ENCODE data around the gene PPP3CA.

The PPP3CA gene

DNA sequence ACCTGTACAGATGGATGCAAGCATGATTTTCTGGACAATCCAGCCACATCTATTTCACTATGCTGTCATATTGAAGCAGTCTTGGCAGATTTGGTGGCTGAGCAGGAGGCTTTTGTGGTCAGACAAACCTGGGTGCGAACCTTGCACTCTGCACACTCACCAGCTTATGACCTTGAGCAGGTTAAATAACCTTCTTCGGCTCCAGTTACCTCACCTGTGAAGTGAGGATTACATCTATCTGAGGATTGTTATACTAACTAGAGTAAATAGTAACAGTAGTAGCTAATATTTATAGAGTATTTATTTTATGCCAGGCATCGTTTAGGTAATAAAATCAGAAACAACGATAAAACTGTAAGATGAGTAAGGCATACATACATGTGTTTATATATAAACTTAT, 150.0 kb downstream of the PPP3CA start:
- Histone ChIP-seq H2AFZ (ENCODE audit: low read depth) (no peak overlapping the region), H3K36me3 (ENCODE audit: insufficient read depth) (no peaks in the 10 kb centered on the region), H3K4me3 (IDR thresholded peaks at IDR 0.05; ENCODE audit: insufficient read depth, low read depth, low read length) (no peak overlapping the region), H3K4me1 (ENCODE audit: low read depth, poor library complexity, severe bottlenecking) (peaks cover 5% of the 10 kb centered on the region), H3K27me3 (ENCODE audit: insufficient read depth, low read depth) (no peaks in the 10 kb centered on the region), H3K79me2 (ENCODE audit: insufficient read depth, low read depth) (peaks cover 6% of the 10 kb centered on the region; the same call in 1 of the 2 replicates), H3K4me2 (no peak overlapping the region), H3K27ac (no peak overlapping the region), H4K20me1 (ENCODE audit: insufficient read depth) (no peaks in the 10 kb centered on the region), H3K9ac (no peak overlapping the region)
- TF ChIP-seq, protein P1, sequence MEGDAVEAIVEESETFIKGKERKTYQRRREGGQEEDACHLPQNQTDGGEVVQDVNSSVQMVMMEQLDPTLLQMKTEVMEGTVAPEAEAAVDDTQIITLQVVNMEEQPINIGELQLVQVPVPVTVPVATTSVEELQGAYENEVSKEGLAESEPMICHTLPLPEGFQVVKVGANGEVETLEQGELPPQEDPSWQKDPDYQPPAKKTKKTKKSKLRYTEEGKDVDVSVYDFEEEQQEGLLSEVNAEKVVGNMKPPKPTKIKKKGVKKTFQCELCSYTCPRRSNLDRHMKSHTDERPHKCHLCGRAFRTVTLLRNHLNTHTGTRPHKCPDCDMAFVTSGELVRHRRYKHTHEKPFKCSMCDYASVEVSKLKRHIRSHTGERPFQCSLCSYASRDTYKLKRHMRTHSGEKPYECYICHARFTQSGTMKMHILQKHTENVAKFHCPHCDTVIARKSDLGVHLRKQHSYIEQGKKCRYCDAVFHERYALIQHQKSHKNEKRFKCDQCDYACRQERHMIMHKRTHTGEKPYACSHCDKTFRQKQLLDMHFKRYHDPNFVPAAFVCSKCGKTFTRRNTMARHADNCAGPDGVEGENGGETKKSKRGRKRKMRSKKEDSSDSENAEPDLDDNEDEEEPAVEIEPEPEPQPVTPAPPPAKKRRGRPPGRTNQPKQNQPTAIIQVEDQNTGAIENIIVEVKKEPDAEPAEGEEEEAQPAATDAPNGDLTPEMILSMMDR (conservative IDR thresholded peaks at IDR 0.05; ENCODE audit: low read depth, low read length): no peak

DNA sequence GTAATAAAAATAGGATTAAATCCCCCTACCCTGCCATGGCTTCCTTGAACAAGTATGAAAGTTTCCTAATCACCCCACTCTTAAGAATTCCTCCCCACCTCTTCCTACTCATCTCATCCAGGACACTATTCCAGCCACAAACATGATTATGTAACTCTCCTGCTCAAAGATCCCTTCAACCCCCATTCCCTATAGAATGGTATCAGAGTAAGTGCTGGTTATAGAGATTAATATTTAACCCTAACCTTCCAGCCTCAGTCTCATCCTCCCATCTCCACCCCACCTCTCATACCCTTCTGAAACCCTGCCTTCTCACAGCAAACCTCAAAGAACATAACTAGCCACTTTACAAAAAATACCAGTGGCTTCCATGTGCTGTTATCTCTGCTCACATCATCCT, 155.1 kb downstream of the PPP3CA start:
- Histone ChIP-seq H3K27ac (no peak overlapping the region), H3K4me2 (no peak overlapping the region)

DNA sequence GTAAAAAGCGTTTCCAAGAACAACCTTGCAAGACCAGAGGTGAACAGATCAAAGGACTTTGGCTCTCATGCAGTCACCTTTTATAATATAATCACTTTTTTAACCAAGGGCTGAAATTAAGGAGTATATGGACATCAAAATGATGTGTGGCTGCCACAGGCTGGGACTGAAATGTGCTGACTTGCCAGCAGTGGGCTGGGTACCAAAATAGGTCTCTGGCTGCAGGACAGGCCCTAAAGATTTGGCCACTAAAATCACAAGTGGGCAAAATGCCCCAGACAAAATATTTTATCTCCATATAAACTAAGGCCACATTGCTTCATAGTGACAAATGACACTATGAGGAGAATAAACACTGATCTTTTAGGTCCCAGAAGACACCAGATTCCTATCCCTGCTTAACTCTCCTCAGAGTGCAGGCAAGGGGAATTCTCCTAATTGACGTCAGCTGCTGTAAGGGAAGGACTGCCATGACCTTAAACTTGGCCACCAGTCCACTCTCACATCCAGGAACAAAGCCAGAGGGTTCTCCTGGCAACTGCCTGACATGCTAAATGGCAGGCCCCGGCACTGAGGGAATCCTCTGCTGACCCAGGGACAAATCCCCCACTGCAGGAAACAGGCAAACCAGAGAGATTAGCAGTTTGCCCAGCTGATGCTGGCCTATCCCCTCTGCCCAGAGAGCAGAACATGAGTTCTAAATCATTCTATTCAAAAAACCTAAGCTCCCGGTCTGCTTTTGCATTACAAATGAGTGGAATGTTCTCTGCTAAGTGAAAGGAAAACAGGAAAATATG, 155.8 kb downstream of the PPP3CA start:
- no peaks in the 10 kb centered on the region for H3K79me2 ChIP-seq (ENCODE audit: insufficient read depth, low read depth)
- no peaks in the 10 kb centered on the region for H3K36me3 ChIP-seq (ENCODE audit: insufficient read depth)
- H3K4me3 ChIP-seq (IDR thresholded peaks at IDR 0.05; ENCODE audit: insufficient read depth, low read depth, low read length): no peak overlapping the region
- TF ChIP-seq, protein P1 (conservative IDR thresholded peaks at IDR 0.05; ENCODE audit: low read depth, low read length): no peak
- no peak overlapping the region for H2AFZ ChIP-seq (ENCODE audit: low read depth)
- H4K20me1 ChIP-seq (ENCODE audit: insufficient read depth): peaks cover 5% of the 10 kb centered on the region; the same call in 1 of the 2 replicates
- peaks cover 6% of the 10 kb centered on the region for H3K4me1 ChIP-seq (ENCODE audit: low read depth, poor library complexity, severe bottlenecking)
- no peak overlapping the region for H3K9ac ChIP-seq
- H3K27ac ChIP-seq: no peak overlapping the region
- no peaks in the 10 kb centered on the region for H3K27me3 ChIP-seq (ENCODE audit: insufficient read depth, low read depth)
- no peak overlapping the region for H3K4me2 ChIP-seq

More for the DNA sequence above, 155.1 kb downstream of the PPP3CA start:
- Histone ChIP-seq H4K20me1 (ENCODE audit: insufficient read depth) (peaks cover 5% of the 10 kb centered on the region; the same call in 1 of the 2 replicates), H2AFZ (ENCODE audit: low read depth) (no peak overlapping the region), H3K4me3 (IDR thresholded peaks at IDR 0.05; ENCODE audit: insufficient read depth, low read depth, low read length) (no peak overlapping the region), H3K36me3 (ENCODE audit: insufficient read depth) (no peaks in the 10 kb centered on the region), H3K4me1 (ENCODE audit: low read depth, poor library complexity, severe bottlenecking) (peaks cover 6% of the 10 kb centered on the region), H3K79me2 (ENCODE audit: insufficient read depth, low read depth) (no peaks in the 10 kb centered on the region), H3K27me3 (ENCODE audit: insufficient read depth, low read depth) (no peaks in the 10 kb centered on the region), H3K9ac (no peak overlapping the region)
- TF ChIP-seq, protein P1 (conservative IDR thresholded peaks at IDR 0.05; ENCODE audit: low read depth, low read length): no peak

DNA sequence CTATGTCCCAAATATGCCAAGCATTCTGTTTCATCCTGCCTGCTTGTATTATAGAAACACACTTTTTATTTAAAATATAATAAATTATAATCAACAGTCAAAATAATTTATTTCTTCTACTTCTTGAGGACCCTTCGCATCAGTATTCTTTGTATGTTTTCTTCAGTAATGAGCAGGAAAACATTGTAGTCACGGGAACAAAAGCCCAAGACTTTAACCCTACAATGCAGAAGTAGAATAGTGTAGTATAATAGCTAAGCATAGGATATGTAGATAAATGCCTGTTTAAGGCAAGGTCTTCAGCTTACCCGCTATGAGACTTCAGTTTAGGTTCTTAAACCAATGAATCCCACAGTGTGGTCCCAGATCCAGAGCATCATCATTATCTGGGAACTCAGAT, 156.6 kb downstream of the PPP3CA start:
- Histone ChIP-seq H3K27me3 (ENCODE audit: insufficient read depth, low read depth) (no peaks in the 10 kb centered on the region), H3K4me1 (ENCODE audit: low read depth, poor library complexity, severe bottlenecking) (peaks cover 6% of the 10 kb centered on the region), H4K20me1 (ENCODE audit: insufficient read depth) (peaks cover 5% of the 10 kb centered on the region; the same call in 1 of the 2 replicates), H3K4me3 (IDR thresholded peaks at IDR 0.05; ENCODE audit: insufficient read depth, low read depth, low read length) (no peak overlapping the region), H3K36me3 (ENCODE audit: insufficient read depth) (no peaks in the 10 kb centered on the region), H3K79me2 (ENCODE audit: insufficient read depth, low read depth) (no peaks in the 10 kb centered on the region), H3K27ac (no peak overlapping the region), H2AFZ (ENCODE audit: low read depth) (no peak overlapping the region), H3K4me2 (no peak overlapping the region), H3K9ac (no peak overlapping the region)
- TF ChIP-seq, protein P1 (conservative IDR thresholded peaks at IDR 0.05; ENCODE audit: low read depth, low read length): no peak

Measured in KMS-11 (cell line).